ENCODE data around the gene ADM2.

- TF ChIP-seq CTCF (conservative IDR thresholded peaks at IDR 0.05 in 1 of 2, IDR thresholded peaks at IDR 0.05 in 1 of 2; ENCODE audit: low read depth in 1 of 2, low read length in 2 of 2): peak; percentile 54 to 80
- no peak for TF ChIP-seq EZH2 (IDR thresholded peaks at IDR 0.05; ENCODE audit: low read length, missing control alignments)
Observed at GRCh38 chr22:50498322-50498890, 17.1 kb downstream of the ADM2 start.

All from fibroblast of lung (primary cell).